ENCODE results near the gene ATP5MC2. TPM values are rescaled to one million over a fixed set of nuclear protein-coding genes. Genes with fewer than 3 reads are reported as not detected.

The ATP5MC2 gene
- total RNA-seq, 3 donors from 2014 or later (not counting 1 experiment from before 2014, with no cell fraction given), result 180 to 195 (median 184) TPM

- H3K4me1 Mint-ChIP-seq, result no peaks in the 10 kb centered on the region
- H3K36me3 ChIP-seq (ENCODE audit: control insufficient read depth, insufficient read depth, low read length), result peaks cover 35% of the 10 kb centered on the region
These were observed 11.7 kb downstream of the ATP5MC2 start for GRCh38 chr12:53664191-53664590.

GRCh38 chr12:53660041-53660440 lies 15.8 kb downstream of the ATP5MC2 start:
- Histone ChIP-seq H3K27me3 (ENCODE audit: control insufficient read depth, insufficient read depth, low read length) (no peaks in the 10 kb centered on the region), H3K9me3 (ENCODE audit: control insufficient read depth, insufficient read depth, low read length) (no peaks in the 10 kb centered on the region), H3K27ac (ENCODE audit: low read length) (no peak overlapping the region), H3K4me1 (ENCODE audit: control insufficient read depth, insufficient read depth, low read length) (no peaks in the 10 kb centered on the region), H3K36me3 (ENCODE audit: control insufficient read depth, insufficient read depth, low read length) (peaks cover 9% of the 10 kb centered on the region), H3K4me3 (ENCODE audit: low read length) (no peak overlapping the region)
- 98% methylated on average over 5 of the region's 5 CpGs for WGBS (ENCODE audit: insufficient coverage)
- TF ChIP-seq CTCF (IDR thresholded peaks at IDR 0.05), result no peak
- intact Hi-C loops (cut with micrococcal nuclease), result no loop called here
- DNase-seq (no peak), ATAC-seq (no peak)
- no peak overlapping the region for H3K27ac Mint-ChIP-seq
- no peaks in the 10 kb centered on the region for H3K9me3 Mint-ChIP-seq
- H3K4me1 Mint-ChIP-seq, result no peaks in the 10 kb centered on the region
- H3K27me3 Mint-ChIP-seq (ENCODE audit: low read depth in 2 of 2), result no peaks in the 10 kb centered on the region
- H3K36me3 Mint-ChIP-seq, result peaks cover 5% of the 10 kb centered on the region
- no peak overlapping the region for H3K4me3 Mint-ChIP-seq

More at GRCh38 chr12:53664191-53664590, 11.7 kb downstream of the ATP5MC2 start:
- Mint-ChIP-seq H3K27me3 (ENCODE audit: low read depth in 2 of 2) (no peaks in the 10 kb centered on the region), H3K27ac (peak overlapping the region in 1 of 2 donors; percentile 33), H3K36me3 (peaks cover 13% of the 10 kb centered on the region), H3K4me3 (no peak overlapping the region), H3K9me3 (no peaks in the 10 kb centered on the region)
- Histone ChIP-seq H3K9me3 (ENCODE audit: control insufficient read depth, insufficient read depth, low read length) (no peaks in the 10 kb centered on the region), H3K4me1 (ENCODE audit: control insufficient read depth, insufficient read depth, low read length) (no peaks in the 10 kb centered on the region), H3K4me3 (ENCODE audit: low read length) (no peak overlapping the region), H3K27ac (ENCODE audit: low read length) (no peak overlapping the region), H3K27me3 (ENCODE audit: control insufficient read depth, insufficient read depth, low read length) (no peaks in the 10 kb centered on the region)
- ATAC-seq (no peak), DNase-seq (no peak)
- 66% methylated on average over 3 of the region's 5 CpGs for WGBS (ENCODE audit: insufficient coverage)
- intact Hi-C loops (cut with micrococcal nuclease), result no loop called here
- TF ChIP-seq CTCF (IDR thresholded peaks at IDR 0.05), result no peak

DNA sequence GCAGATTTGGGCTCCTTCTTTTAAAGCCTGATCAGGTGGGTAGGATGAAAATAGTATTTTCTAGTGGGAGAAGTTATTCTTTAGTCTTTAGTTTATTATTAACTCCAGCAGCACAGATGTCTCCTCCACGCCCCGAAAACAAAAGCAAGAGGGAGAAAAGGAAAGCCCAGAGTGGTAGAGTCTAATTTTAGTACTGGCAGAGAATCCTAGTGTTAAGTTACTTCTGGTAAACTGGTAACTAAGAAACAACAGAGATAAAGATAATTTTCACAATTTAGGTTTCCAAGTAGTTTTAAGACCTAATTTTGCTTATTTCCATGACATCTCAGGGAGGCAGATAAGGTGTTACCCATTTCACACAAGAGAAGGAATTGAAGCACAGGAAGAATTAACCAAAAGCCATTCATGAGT lies 16.3 kb downstream of the ATP5MC2 start:
- Histone ChIP-seq H3K27me3 (ENCODE audit: control insufficient read depth, insufficient read depth, low read length) (no peaks in the 10 kb centered on the region), H3K27ac (ENCODE audit: low read length) (no peak overlapping the region)

More for the DNA sequence above, 16.3 kb downstream of the ATP5MC2 start:
- Mint-ChIP-seq H3K27me3 (ENCODE audit: low read depth in 2 of 2) (no peaks in the 10 kb centered on the region), H3K4me1 (no peaks in the 10 kb centered on the region), H3K36me3 (peaks cover under 1% of the 10 kb centered on the region), H3K9me3 (no peaks in the 10 kb centered on the region), H3K4me3 (no peak overlapping the region), H3K27ac (no peak overlapping the region)
- Histone ChIP-seq H3K36me3 (ENCODE audit: control insufficient read depth, insufficient read depth, low read length) (peaks cover 5% of the 10 kb centered on the region), H3K4me3 (ENCODE audit: low read length) (no peak overlapping the region), H3K4me1 (ENCODE audit: control insufficient read depth, insufficient read depth, low read length) (no peaks in the 10 kb centered on the region), H3K9me3 (ENCODE audit: control insufficient read depth, insufficient read depth, low read length) (no peaks in the 10 kb centered on the region)
- TF ChIP-seq CTCF (IDR thresholded peaks at IDR 0.05), result no peak
- intact Hi-C loops (cut with micrococcal nuclease), result no loop called here
- WGBS (ENCODE audit: insufficient coverage), result 100% methylated on average over 2 of the region's 2 CpGs
- ATAC-seq (no peak), DNase-seq (no peak)

Data from natural killer cell (primary cell).